GM23338 (cell line): Measurements from ENCODE around the gene UTP3.

Experiments
- CTCF ChIP-seq, 2 experiments: fragments of 200-600 bp in 1 of 2; sonication (generic) in 1 of 2; conservative IDR thresholded peaks; 2 replicates each; pipeline versions ENCODE4 v1.5.1 to v1.6.1; 2016 to 2017; ENCODE audit warnings: antibody characterized with exemption in 2 of 2, low read depth in 2 of 2, mild to moderate bottlenecking in 2 of 2, moderate library complexity in 1 of 2
- EZH2phosphoT487 ChIP-seq: fragments of 200-600 bp; sonication (generic); IDR thresholded peaks from one replicate; pipeline ENCODE4 v1.8.1; 2018; ENCODE audit warnings: antibody characterized with exemption; ENCODE audit not compliant: unreplicated experiment
- POLR2AphosphoS5 ChIP-seq: IDR thresholded peaks from 2 replicates; pipeline ENCODE4 v1.6.1; 2016; ENCODE audit warnings: antibody characterized with exemption, low read depth
- ZNF462 ChIP-seq: fragments of 250-450 bp; sonication (Bioruptor Pico); IDR thresholded peaks from 2 replicates; pipeline ENCODE4 v1.5.0; 2020; ENCODE audit warnings: mild to moderate bottlenecking, moderate library complexity

- TF ChIP-seq EZH2phosphoT487, result no peak
- TF ChIP-seq CTCF (conservative IDR thresholded peaks at IDR 0.05; ENCODE audit: low read depth in 2 of 2), result no peak
- TF ChIP-seq POLR2AphosphoS5, result no peak
- no peak for TF ChIP-seq ZNF462 (CRISPR knock-in tag)
Observed at GRCh38 chr4:70715097-70715496, 26.8 kb downstream of the UTP3 start.
